Mucosa of descending colon (tissue), 3 donors: ENCODE measurements around the gene ZNF785. TPM values are rescaled to one million over a fixed set of nuclear protein-coding genes. Genes with fewer than 3 reads are reported as not detected.

Experiments
- ATAC-seq: fragments of 200-7000 bp; cut with Tn5 transposase; one replicate; pipeline ENCODE4 v1.9.1; 2020; ENCODE audit warnings: mild to moderate bottlenecking, moderate library complexity
- DNase-seq, 3 donors: peaks; one replicate each; pipeline ENCODE4 v3.0.0-alpha.2; 2020
- H3K36me3 ChIP-seq: fragments of 200-600 bp; one replicate; pipeline ENCODE4 v1.8.0; 2021; ENCODE audit warnings: low read depth, mild to moderate bottlenecking
- H3K4me1 ChIP-seq: fragments of 200-600 bp; one replicate; pipeline ENCODE4 v1.8.0; 2021; ENCODE audit warnings: low read depth, mild to moderate bottlenecking
- H3K4me3 ChIP-seq: fragments of 200-600 bp; one replicate; pipeline ENCODE4 v1.8.0; 2021; ENCODE audit warnings: mild to moderate bottlenecking
- H3K9me3 ChIP-seq: fragments of 200-600 bp; one replicate; pipeline ENCODE4 v1.8.0; 2021; ENCODE audit warnings: mild to moderate bottlenecking
- intact Hi-C, 2 donors: fragments of 100-400 bp; cut with DNase I in 1 of 2; cut with micrococcal nuclease in 1 of 2; formaldehyde crosslinking; loops; one replicate each; pipeline versions ENCODE4 v1.11.0 to v1.11.1; 2022; cut with DNase I, micrococcal nuclease
- total RNA-seq, 3 donors: library from RNA; stranded (reverse); fragmentation: NEBNext Ultra II Directional in 2 of 3; extraction: Animal tissue kit (Norgen Biotek cat#: 25700) in 2 of 3; gene quantifications; one replicate each; pipeline versions ENCODE4 v1.2.1 to v1.2.4, GENCODE V29; 2021 to 2023
- TF ChIP-seq, protein P1 (sequence below): fragments of 200-600 bp; IDR thresholded peaks from one replicate; pipeline ENCODE4 v1.8.0; 2022; ENCODE audit warnings: antibody characterized with exemption, mild to moderate bottlenecking
- donor health status: DM: no; HTN: no; CAD: no; lungs with moderate emphysema.
- donor health status: DM: no; HTN: no; CAD: no.
- donor health status: DM: no; HTN: yes; CAD: no.

ZNF785 gene
- total RNA-seq, 3 donors from 2014 or later, result 14.7 to 28.4 (median 24.8) TPM

DNA sequence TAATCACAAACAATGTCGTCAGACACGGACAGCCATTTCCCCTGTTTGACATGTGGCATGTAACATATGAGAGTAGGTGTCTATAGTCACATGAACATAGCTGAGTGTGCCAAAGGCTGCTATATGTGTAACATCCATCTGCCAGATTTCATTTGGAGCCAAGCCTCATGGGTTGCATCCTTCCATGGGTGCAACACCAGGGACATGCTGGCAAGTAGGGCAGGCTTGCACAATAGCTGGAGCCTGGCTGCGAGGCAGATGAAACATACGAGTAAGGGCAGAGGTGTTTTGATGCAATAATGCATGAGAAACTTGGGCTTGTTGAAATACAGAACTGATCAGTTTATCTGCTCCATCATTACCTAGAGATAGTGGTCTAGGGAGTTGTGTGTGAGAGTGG, 33.7 kb upstream of the ZNF785 start:
- ATAC-seq (no peak), DNase-seq (no peak)
- no peaks in the 10 kb centered on the region for H3K36me3 ChIP-seq
- intact Hi-C loops, result no loop called here
- H3K9me3 ChIP-seq, result no peaks in the 10 kb centered on the region
- H3K4me3 ChIP-seq, result no peak overlapping the region
- TF ChIP-seq, protein P1, sequence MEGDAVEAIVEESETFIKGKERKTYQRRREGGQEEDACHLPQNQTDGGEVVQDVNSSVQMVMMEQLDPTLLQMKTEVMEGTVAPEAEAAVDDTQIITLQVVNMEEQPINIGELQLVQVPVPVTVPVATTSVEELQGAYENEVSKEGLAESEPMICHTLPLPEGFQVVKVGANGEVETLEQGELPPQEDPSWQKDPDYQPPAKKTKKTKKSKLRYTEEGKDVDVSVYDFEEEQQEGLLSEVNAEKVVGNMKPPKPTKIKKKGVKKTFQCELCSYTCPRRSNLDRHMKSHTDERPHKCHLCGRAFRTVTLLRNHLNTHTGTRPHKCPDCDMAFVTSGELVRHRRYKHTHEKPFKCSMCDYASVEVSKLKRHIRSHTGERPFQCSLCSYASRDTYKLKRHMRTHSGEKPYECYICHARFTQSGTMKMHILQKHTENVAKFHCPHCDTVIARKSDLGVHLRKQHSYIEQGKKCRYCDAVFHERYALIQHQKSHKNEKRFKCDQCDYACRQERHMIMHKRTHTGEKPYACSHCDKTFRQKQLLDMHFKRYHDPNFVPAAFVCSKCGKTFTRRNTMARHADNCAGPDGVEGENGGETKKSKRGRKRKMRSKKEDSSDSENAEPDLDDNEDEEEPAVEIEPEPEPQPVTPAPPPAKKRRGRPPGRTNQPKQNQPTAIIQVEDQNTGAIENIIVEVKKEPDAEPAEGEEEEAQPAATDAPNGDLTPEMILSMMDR, result no peak
- H3K4me1 ChIP-seq, result peaks cover 3% of the 10 kb centered on the region

DNA sequence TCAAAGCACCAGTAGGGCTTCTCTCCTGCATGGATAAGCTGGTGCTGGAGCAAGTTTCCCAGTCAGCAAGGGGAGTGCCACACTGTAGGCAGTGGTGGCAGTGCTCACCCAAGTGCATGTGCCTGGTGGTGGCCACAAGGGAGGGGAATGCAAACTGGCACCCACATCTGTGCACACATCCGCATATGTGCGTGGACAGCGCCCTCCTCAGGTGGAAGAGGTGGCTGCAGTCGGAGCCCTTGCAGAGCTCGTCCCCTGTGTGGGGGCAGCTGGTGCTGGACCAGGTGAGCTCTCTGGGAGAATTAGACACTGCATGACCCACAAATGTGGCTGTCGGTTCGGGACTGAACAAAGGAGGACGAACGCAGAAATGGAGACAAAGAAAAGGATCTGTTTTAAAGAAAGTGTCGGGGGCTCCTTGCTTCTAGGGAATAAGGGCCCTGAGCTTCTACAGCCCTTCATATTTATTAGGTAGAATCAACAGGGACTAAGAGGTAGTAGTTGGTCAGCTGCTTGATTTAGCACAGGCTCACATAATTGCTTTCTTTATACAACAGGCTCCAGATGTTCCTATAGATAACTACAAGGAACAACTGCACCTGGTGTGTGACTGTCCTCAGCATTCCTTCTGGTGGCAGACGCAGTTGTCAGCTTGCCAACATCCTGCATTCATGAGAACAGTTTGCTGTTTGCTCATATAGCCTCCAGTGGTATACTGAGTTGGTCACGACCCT, 30.0 kb upstream of the ZNF785 start:
- TF ChIP-seq, protein P1, result peak; percentile 64
- ATAC-seq (peak; percentile 96), DNase-seq (peak; percentile 82 to 88 (median 87))
- no peaks in the 10 kb centered on the region for H3K36me3 ChIP-seq
- no peak overlapping the region for H3K4me3 ChIP-seq
- H3K9me3 ChIP-seq, result no peaks in the 10 kb centered on the region
- H3K4me1 ChIP-seq, result peaks cover 3% of the 10 kb centered on the region
- intact Hi-C loops, result no loop called here

DNA sequence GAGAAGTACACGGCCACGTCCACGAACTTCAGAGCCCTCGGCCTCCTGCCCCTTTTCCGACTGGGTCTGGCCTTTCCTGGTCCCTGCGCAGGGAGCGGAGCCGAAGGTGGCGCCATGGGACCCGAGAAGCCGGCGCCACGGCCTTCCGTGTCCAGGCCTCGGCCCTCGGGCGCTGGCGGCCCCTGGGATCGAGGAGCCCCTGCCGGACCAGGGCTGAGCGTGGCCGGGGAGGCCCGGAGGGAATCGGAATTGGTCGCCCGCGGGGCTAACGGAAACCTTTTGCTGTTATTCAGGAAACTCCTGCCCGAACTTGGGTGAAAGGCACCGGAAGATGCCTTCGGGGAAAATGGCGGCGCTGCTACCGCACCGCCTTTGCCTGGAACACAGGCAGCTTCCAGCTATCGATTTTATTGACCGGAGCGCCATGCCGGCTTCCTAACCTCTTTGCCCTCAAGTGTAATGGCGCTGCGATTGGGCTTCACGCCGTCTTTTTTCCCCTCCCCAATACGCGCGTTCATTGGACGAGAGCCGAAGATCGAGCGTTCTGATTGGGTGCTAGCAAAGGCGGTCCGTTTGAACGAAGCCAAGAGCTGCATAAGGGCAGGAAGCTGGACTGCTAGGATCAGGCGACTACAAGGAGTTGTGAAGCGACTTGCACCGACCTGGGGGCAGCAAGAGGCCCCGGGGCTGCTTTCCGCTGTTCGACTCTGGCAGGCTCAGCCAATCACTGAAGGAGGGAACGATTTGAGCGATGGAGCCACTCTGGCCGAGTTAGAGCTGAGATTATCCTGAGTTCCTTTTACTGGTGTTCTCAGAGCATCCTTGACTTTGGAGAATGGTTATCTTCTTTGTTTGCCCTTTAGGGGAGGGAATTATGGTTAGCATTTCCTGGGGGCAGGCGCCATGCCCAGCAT, 24.7 kb upstream of the ZNF785 start, which contains the start of gene ZNF689:
Gene ZNF689 (minus strand): TSS at position 464 of the 914 bp plus-strand sequence. CDS start 348 bp downstream, at position 116.
- Histone ChIP-seq H3K9me3 (no peaks in the 10 kb centered on the region), H3K36me3 (no peaks in the 10 kb centered on the region), H3K4me3 (peak within 1 kb of the TSS; percentile 94), H3K4me1 (no peaks in the 10 kb centered on the region)
- ATAC-seq (peak; percentile 98), DNase-seq (peak; percentile 92 to 97 (median 96))
- TF ChIP-seq, protein P1, result no peak
- intact Hi-C loops, result no loop called here

DNA sequence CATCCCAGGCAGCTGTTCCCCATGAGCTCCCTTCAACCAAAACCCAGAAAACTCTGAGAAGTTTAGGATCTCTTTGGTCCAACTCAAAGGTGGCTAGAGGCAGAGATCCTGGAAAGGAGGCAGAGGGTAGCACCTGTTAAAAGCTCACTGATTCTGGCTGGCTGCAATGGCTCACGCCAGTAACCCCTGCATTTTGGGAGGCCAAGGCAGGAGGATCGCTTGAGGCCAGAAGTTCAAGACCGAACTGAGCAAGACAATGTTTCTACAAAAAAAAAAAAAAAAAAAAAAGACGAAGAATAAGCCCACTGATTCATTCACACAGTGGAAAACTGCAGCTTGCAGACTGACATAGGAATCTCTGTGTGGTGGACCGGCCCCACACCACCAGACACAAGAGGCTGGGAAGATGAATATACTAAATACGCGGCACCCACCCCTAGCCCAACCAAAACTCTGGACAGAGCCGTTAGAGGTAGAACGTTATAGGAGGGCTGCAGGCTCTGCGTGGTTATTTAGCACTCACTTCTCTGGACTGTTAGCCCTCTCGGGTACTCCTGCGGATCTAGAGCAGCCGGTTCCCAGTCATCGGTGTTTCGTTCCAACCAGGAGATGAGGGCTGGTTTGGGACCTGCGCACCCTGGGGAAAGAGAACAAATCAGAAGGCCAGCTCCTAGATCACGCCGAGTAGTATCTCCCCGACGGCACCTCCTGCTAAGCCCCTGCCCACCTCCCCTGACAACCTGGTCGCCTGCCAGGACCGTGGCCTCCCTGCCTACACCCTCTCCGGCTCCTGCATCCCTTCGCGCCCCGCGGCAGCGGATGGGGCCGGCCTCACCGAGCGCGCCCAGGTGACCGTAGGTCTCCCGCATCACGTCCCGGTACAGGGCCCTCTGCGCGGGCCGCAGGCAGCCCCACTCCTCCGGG, 23.8 kb upstream of the ZNF785 start:
- Histone ChIP-seq H3K4me3 (peak overlapping the region; percentile 94), H3K36me3 (peaks cover 2% of the 10 kb centered on the region), H3K4me1 (no peaks in the 10 kb centered on the region), H3K9me3 (no peaks in the 10 kb centered on the region)
- TF ChIP-seq, protein P1, result no peak
- ATAC-seq, result peak; percentile 78
- intact Hi-C loops, result no loop called here
- peak; percentile 57 to 80 (median 78) for DNase-seq

DNA sequence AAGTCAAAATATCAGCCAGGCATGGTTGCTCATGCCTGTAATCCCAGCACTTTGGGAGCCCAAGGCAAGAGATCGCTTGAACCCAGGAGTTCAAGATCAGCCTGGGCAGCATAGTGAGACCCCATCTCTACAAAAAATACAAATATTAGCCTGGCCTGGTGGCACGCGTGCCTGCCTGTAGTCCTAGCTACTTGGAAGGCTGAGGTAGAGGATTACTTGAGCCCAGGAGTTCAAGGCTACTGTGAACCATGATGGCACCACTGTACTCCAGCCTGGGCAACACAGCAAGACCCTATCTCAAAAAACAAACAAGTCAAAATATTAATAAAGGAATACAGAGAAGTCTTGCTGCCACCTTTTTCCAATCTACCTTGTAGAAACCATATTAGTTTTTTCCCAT, 20.5 kb upstream of the ZNF785 start:
- Histone ChIP-seq H3K4me3 (no peak overlapping the region), H3K4me1 (no peaks in the 10 kb centered on the region), H3K9me3 (no peaks in the 10 kb centered on the region), H3K36me3 (peaks cover 4% of the 10 kb centered on the region)
- intact Hi-C loops, result no loop called here
- TF ChIP-seq, protein P1, result no peak
- no peak for DNase-seq
- ATAC-seq, result no peak
